CD8-positive, alpha-beta memory T cell (primary cell): ENCODE measurements around the gene C16orf89. TPM values are rescaled to one million over a fixed set of nuclear protein-coding genes. Genes with fewer than 3 reads are reported as not detected.

ENCODE experiments used
- CTCF ChIA-PET: fragments of 350-600 bp; sonication (Branson Sonifier 250); formaldehyde crosslinking; loops from one replicate; lab custom pipeline; 2021; ENCODE audit warnings: antibody characterized with exemption; lab: Charles Lee
- POLR2A ChIA-PET: fragments of 350-600 bp; sonication (Branson Sonifier 250); formaldehyde crosslinking; loops from one replicate; lab custom pipeline; 2021; ENCODE audit warnings: antibody characterized with exemption; lab: Charles Lee
- DNase-seq, 5 donors: peaks; one replicate each; pipeline versions ENCODE4 v3.0.0 to v3.0.0-alpha.2; 2020 to 2022; ENCODE audit warnings: mixed read lengths in 1 of 5
- H3K27ac ChIP-seq: one replicate; pipeline ENCODE4 v1.7.0; 2013; ENCODE audit warnings: low read depth, mild to moderate bottlenecking, low read length, moderate library complexity
- H3K27me3 ChIP-seq: 2 replicates; pipeline ENCODE4 v1.7.0; 2013; ENCODE audit warnings: low read length, mild to moderate bottlenecking; ENCODE audit not compliant: insufficient read depth, poor library complexity, severe bottlenecking
- H3K36me3 ChIP-seq: 2 replicates; pipeline ENCODE4 v1.7.0; 2013; ENCODE audit warnings: mild to moderate bottlenecking, low read length, moderate library complexity; ENCODE audit not compliant: insufficient read depth
- H3K4me1 ChIP-seq: 2 replicates; pipeline ENCODE4 v1.7.0; 2013; ENCODE audit warnings: mild to moderate bottlenecking, low read length, moderate library complexity; ENCODE audit not compliant: insufficient read depth
- H3K4me3 ChIP-seq: 2 replicates; pipeline ENCODE4 v1.7.0; 2013; ENCODE audit warnings: mild to moderate bottlenecking, low read length
- H3K9me3 ChIP-seq: 2 replicates; pipeline ENCODE4 v1.7.0; 2013; ENCODE audit warnings: mild to moderate bottlenecking, low read length
- H3K27ac Mint-ChIP-seq, 8 donors: one replicate each; pipeline ENCODE4 v1.8.0; 2020 to 2021; ENCODE audit warnings: mixed read lengths in 8 of 8, mild to moderate bottlenecking in 6 of 8, inconsistent platforms in 3 of 8, moderate library complexity in 3 of 8
- H3K27me3 Mint-ChIP-seq, 2 donors: one replicate each; pipeline ENCODE4 v1.8.0; 2020 to 2021; ENCODE audit warnings: mixed read lengths in 2 of 2, mild to moderate bottlenecking in 1 of 2, moderate library complexity in 1 of 2
- H3K36me3 Mint-ChIP-seq, 3 donors: one replicate each; pipeline ENCODE4 v1.8.0; 2020 to 2021; ENCODE audit warnings: mixed read lengths in 3 of 3, inconsistent platforms in 1 of 3, mild to moderate bottlenecking in 1 of 3
- H3K4me1 Mint-ChIP-seq, 3 donors: one replicate each; pipeline ENCODE4 v1.8.0; 2020 to 2021; ENCODE audit warnings: mixed read lengths in 3 of 3, inconsistent platforms in 1 of 3, mild to moderate bottlenecking in 1 of 3
- H3K4me3 Mint-ChIP-seq, 7 donors: one replicate each; pipeline ENCODE4 v1.8.0; 2020 to 2021; ENCODE audit warnings: mixed read lengths in 7 of 7, mild to moderate bottlenecking in 6 of 7, moderate library complexity in 4 of 7, inconsistent platforms in 2 of 7
- H3K9me3 Mint-ChIP-seq, 5 donors: one replicate each; pipeline ENCODE4 v1.8.0; 2020 to 2022; ENCODE audit warnings: mixed read lengths in 5 of 5, mild to moderate bottlenecking in 3 of 5, moderate library complexity in 2 of 5, inconsistent platforms in 1 of 5
- polyA plus RNA-seq: library from polyadenylated mRNA; unstranded; fragments of 300-500 nt; fragmentation: Illumina TruSeq; gene quantifications from one replicate; pipeline ENCODE4 v1.2.3, GENCODE V29; 2021
- total RNA-seq, 2 experiments: library from RNA; stranded (reverse); gene quantifications; one replicate each; pipeline ENCODE4 v1.2.3, GENCODE V29; 2021

The C16orf89 gene
- total and polyA plus RNA-seq, 3 experiments from 2014 or later = not detected

DNA sequence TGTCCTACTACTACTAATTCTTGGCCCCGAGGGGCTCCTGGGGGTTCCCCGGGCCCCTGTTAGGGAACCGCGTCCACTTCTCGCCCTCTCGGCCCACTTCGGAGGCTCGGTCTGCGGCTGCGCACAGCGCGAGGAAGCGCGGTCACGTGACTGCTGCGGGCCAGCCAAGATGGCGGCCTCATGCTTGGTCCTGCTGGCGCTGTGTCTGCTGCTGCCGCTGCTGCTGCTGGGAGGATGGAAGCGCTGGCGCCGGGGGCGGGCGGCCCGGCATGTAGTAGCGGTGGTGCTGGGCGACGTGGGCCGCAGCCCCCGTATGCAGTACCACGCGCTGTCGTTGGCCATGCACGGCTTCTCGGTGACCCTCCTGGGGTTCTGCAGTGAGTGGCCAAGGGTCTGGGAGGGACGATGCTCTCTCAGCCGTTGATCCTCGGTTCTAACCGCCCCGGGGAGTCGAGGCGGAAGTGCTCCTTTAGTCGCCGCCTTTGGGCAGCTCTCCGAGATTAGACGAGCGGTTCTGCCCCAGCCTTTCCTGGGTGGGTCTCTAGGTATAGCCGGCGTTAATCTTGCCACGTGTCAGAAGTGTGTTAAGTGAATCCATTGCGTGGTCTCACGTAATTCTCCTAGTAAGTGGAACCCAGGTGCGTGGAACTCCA lies 6.1 kb upstream of the C16orf89 start, which contains the start of gene ALG1:
TSS of gene ALG1 (plus strand) at position 163 of the 653 bp plus-strand sequence. CDS start at position 170, 7 bp downstream.
- Histone ChIP-seq H3K36me3 (peaks cover 16% of the 10 kb centered on the region), H3K4me3 (peak within 1 kb of the TSS; percentile 69), H3K4me1 (peaks cover 19% of the 10 kb centered on the region), H3K27ac (peak within 1 kb of the TSS; percentile 73), H3K27me3 (no peaks in the 10 kb centered on the region), H3K9me3 (no peaks in the 10 kb centered on the region)
- Mint-ChIP-seq H3K4me3 (peak within 1 kb of the TSS; percentile 87 to 99 (median 94)), H3K27me3 (no peaks in the 10 kb centered on the region), H3K27ac (peak within 1 kb of the TSS; percentile 95 to 99 (median 96)), H3K9me3 (no peaks in the 10 kb centered on the region), H3K4me1 (peaks cover 30 to 39% (median 31%) of the 10 kb centered on the region in 3 donors), H3K36me3 (peaks cover 0 to 34% (median 3%) of the 10 kb centered on the region in 3 donors)
- ChIA-PET CTCF (interaction anchor here (1.2 to 1.4 kb wide), 3 partner anchors 13 to 38 kb away, joined by 4 read pairs; partner anchors contain the start of gene NAGPA), POLR2A (interaction anchor here (1.8 kb wide), 1 partner anchor 38 kb away, joined by 10 read pairs; the partner anchor contains the start of gene NAGPA)
- peak; percentile 85 to 93 (median 86) for DNase-seq

DNA sequence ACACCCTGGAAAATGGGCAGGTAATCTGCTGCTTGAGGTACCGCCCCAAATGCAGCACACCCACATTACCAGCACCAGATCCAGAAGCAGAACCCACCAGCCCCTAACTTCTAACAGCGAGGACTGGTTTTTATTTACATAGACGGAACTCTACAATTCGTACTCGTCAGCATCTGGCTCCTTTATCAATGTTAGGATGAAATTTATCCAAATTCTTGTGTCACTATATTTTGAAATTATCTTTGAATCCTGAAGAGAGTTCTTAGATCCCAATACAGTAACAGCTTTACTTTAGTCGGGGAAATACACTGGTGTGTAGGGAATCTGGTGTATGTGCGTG lies 5.6 kb upstream of the C16orf89 start:
- peaks cover 0 to 31% (median 3%) of the 10 kb centered on the region in 3 donors for H3K36me3 Mint-ChIP-seq
- no peak for DNase-seq
- CTCF ChIA-PET = interaction anchor here (0.7 to 1.4 kb wide), 2 partner anchors 14 to 37 kb away, joined by 4 read pairs; partner anchors contain the start of gene NAGPA
- Histone ChIP-seq H3K9me3 (no peaks in the 10 kb centered on the region), H3K27ac (peak overlapping the region; percentile 73), H3K27me3 (no peaks in the 10 kb centered on the region), H3K36me3 (peaks cover 13% of the 10 kb centered on the region), H3K4me3 (peak overlapping the region; percentile 69), H3K4me1 (peaks cover 19% of the 10 kb centered on the region)
- H3K4me1 Mint-ChIP-seq = peaks cover 30 to 39% (median 31%) of the 10 kb centered on the region in 3 donors
- peak overlapping the region; percentile 87 to 99 (median 94) for H3K4me3 Mint-ChIP-seq
- POLR2A ChIA-PET = interaction anchor here (1.8 kb wide), 1 partner anchor 37 kb away, joined by 10 read pairs; the partner anchor contains the start of gene NAGPA
- H3K27ac Mint-ChIP-seq = peak overlapping the region; percentile 95 to 99 (median 96)
- H3K9me3 Mint-ChIP-seq = no peaks in the 10 kb centered on the region
- no peaks in the 10 kb centered on the region for H3K27me3 Mint-ChIP-seq

DNA sequence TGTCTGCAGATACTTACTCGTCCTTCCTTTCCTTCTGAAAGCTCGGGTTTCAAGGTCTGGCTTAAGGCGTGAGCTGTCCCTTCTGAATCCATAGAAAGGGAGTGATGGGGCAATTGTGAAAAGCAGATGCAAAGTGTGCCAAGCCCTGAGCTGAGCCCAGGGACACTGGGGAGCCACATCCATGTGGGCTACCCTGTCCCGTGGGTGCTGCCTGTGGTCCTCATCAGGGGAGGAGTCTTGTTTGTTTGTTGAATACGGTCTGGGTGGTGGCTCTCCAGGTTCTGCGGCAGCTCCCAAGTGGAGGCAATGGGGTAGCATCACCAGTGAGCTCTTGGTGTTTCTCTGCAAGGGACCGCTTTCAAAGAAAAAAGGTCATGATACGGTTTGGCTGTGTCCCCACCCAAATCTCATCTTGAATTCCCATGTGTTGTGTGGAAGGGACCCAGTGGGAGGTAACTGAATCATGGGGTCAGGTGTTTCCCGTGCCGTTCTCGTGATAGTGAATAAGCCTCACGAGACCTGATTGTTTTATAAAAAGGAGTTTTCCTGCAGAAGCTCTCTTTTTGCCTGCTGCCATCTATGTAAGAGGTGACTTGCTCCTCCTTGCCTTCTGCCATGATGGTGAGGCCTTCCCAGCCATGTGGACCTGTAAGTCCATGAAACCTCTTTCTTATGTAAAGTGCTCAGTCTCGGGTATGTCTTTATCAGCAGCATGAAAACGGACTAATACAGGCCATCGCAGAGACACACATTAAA lies 4.9 kb upstream of the C16orf89 start:
- Mint-ChIP-seq H3K27me3 (no peaks in the 10 kb centered on the region), H3K36me3 (peaks cover 0 to 24% (median 3%) of the 10 kb centered on the region in 3 donors), H3K4me3 (peak overlapping the region in 5 of 7 donors; percentile 52 to 92 (median 87)), H3K9me3 (no peaks in the 10 kb centered on the region), H3K4me1 (peaks cover 30 to 39% (median 31%) of the 10 kb centered on the region in 3 donors), H3K27ac (peak overlapping the region; percentile 95 to 99 (median 96))
- no peak overlapping the region for H3K27ac ChIP-seq
- H3K9me3 ChIP-seq = no peaks in the 10 kb centered on the region
- no peak for DNase-seq
- no peaks in the 10 kb centered on the region for H3K27me3 ChIP-seq
- POLR2A ChIA-PET = no interaction called here
- CTCF ChIA-PET = interaction anchor here (0.7 kb wide), 1 partner anchor 14 kb away, joined by 4 read pairs; no protein-coding TSS in a partner anchor
- no peak overlapping the region for H3K4me3 ChIP-seq
- peaks cover 6% of the 10 kb centered on the region for H3K36me3 ChIP-seq
- peaks cover 19% of the 10 kb centered on the region for H3K4me1 ChIP-seq

DNA sequence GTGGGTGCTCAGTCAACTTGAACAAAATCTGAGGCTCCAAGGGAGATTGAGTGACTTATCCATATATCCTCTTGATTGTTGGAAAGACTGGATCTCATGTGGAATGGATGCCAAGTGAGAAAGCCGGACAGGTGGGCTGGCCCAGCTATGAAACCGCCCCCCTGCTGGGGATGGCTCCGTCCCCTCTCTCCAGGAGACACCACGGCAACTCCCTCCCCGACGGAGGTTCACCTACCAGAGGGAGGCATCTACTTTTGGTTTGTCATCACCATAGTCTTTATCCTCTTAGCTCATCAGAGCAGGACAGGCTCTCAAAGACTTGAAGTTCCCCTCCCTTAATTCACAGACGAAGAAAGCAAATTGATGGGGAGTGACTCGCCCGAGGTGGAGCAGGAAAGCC lies 4.1 kb upstream of the C16orf89 start:
- POLR2A ChIA-PET = interaction anchor here (1.2 kb wide), 1 partner anchor 336 kb away, joined by 4 read pairs; the partner anchor contains the start of genes ANKS3 and DNAAF8
- DNase-seq = no peak
- H3K4me1 ChIP-seq = peaks cover 19% of the 10 kb centered on the region
- no peaks in the 10 kb centered on the region for H3K9me3 Mint-ChIP-seq
- no peak overlapping the region for H3K4me3 ChIP-seq
- no peaks in the 10 kb centered on the region for H3K27me3 ChIP-seq
- H3K27me3 Mint-ChIP-seq = no peaks in the 10 kb centered on the region
- H3K36me3 ChIP-seq = no peaks in the 10 kb centered on the region
- no peak overlapping the region for H3K27ac ChIP-seq
- peak overlapping the region in 6 of 8 donors; percentile 1 to 98 (median 54) for H3K27ac Mint-ChIP-seq
- H3K4me3 Mint-ChIP-seq = no peak overlapping the region
- peaks cover 0 to 17% (median 0%) of the 10 kb centered on the region in 3 donors for H3K36me3 Mint-ChIP-seq
- CTCF ChIA-PET = no interaction called here
- no peaks in the 10 kb centered on the region for H3K9me3 ChIP-seq
- peaks cover 27 to 35% (median 30%) of the 10 kb centered on the region in 3 donors for H3K4me1 Mint-ChIP-seq

DNA sequence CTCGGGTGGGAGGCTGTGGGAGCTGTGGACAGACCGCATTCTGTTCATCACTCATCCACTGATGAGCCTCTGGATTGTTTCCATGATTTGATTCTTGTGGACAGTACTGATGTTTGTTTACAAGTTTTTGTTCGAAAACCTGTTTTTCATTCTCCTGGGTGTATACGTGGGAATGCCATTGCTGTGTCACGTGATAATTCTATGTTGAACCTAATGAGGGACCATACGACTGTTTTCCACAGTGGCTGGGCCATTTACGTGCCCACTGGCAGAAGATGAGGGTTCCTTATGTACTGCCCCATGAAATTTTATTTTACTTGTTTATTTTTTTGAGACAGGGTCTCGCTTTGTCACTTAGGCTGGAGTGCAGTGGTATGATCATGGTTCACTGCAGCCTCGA lies 3.3 kb upstream of the C16orf89 start:
- Histone ChIP-seq H3K36me3 (no peaks in the 10 kb centered on the region), H3K4me3 (no peak overlapping the region), H3K9me3 (no peaks in the 10 kb centered on the region), H3K27ac (no peak overlapping the region), H3K4me1 (peaks cover 19% of the 10 kb centered on the region), H3K27me3 (no peaks in the 10 kb centered on the region)
- Mint-ChIP-seq H3K4me1 (peaks cover 26 to 28% (median 27%) of the 10 kb centered on the region in 3 donors), H3K27me3 (no peaks in the 10 kb centered on the region), H3K36me3 (peaks cover 0 to 10% (median 0%) of the 10 kb centered on the region in 3 donors), H3K27ac (no peak overlapping the region), H3K9me3 (no peaks in the 10 kb centered on the region), H3K4me3 (no peak overlapping the region)
- POLR2A ChIA-PET = interaction anchor here (1.2 kb wide), 1 partner anchor 335 kb away, joined by 4 read pairs; the partner anchor contains the start of genes ANKS3 and DNAAF8
- CTCF ChIA-PET = no interaction called here
- no peak for DNase-seq

DNA sequence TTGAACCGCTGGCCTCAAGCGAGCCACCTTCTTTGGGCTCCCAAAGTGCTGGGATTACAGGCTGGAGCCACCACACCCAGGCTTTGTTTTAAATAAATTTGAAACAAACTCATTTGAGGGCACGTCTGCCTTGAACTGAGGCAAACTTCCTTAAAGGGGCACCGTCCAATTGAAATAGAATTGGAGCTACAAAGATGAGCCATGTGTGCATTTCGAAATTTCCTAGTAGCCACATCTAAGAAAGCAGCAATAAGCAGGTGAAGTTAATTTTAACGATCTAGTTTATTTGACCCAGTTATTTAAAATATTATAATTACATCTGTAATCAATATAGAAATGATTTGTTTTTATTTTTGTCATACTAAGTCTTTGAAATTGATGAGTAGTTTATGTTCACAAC lies 755 bp upstream of the C16orf89 start:
- POLR2A ChIA-PET = no interaction called here
- DNase-seq = no peak

DNA sequence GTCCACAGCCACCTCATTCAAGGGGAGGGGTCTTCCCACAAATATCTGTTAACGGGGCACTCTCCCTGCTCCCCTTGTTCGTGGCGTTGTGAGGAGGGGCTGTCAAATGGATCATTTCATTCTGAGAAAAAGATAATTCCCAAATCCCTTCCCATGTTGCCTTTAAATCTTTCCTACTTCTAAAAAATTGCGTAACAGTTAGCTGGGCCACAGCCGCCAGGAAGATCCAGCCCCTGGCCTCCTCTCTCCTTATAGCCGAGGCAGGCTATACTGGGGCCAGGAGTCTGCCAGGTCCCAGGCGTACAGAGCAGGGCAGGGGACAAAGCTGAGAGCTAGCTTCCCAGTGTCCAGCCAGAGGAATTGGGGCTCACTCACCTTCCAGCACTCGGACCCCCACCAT lies 430 bp downstream of the C16orf89 start:
- Mint-ChIP-seq H3K36me3 (no peaks in the 10 kb centered on the region), H3K27ac (no peak overlapping the region), H3K9me3 (no peaks in the 10 kb centered on the region), H3K27me3 (peaks cover 0 to 5% of the 10 kb centered on the region in 2 donors), H3K4me1 (no peaks in the 10 kb centered on the region), H3K4me3 (no peak overlapping the region)
- no peaks in the 10 kb centered on the region for H3K27me3 ChIP-seq
- no peak for DNase-seq
- H3K36me3 ChIP-seq = no peaks in the 10 kb centered on the region
- ChIA-PET CTCF (no interaction called here), POLR2A (no interaction called here)
- H3K27ac ChIP-seq = no peak overlapping the region
- H3K9me3 ChIP-seq = no peaks in the 10 kb centered on the region
- H3K4me3 ChIP-seq = no peak overlapping the region
- H3K4me1 ChIP-seq = no peaks in the 10 kb centered on the region

More for the DNA sequence above, 755 bp upstream of the C16orf89 start:
- Mint-ChIP-seq H3K4me1 (peaks cover 8 to 9% (median 8%) of the 10 kb centered on the region in 3 donors), H3K9me3 (no peaks in the 10 kb centered on the region), H3K27ac (no peak overlapping the region), H3K36me3 (no peaks in the 10 kb centered on the region), H3K27me3 (peaks cover 0 to 5% of the 10 kb centered on the region in 2 donors), H3K4me3 (no peak overlapping the region)
- Histone ChIP-seq H3K4me1 (peaks cover 7% of the 10 kb centered on the region), H3K27me3 (no peaks in the 10 kb centered on the region), H3K9me3 (no peaks in the 10 kb centered on the region), H3K27ac (no peak overlapping the region), H3K36me3 (no peaks in the 10 kb centered on the region), H3K4me3 (no peak overlapping the region)
- CTCF ChIA-PET = interaction anchor here (1.0 kb wide), 1 partner anchor 10 kb away, joined by 3 read pairs; no protein-coding TSS in a partner anchor
